Measurements from ENCODE around the gene RGCC. TPM values are rescaled to one million over a fixed set of nuclear protein-coding genes. Genes with fewer than 3 reads are reported as not detected.

RGCC gene
- total and polyA plus RNA-seq, 8 donors: 3.2 to 22.9 (median 7.8) TPM

DNA sequence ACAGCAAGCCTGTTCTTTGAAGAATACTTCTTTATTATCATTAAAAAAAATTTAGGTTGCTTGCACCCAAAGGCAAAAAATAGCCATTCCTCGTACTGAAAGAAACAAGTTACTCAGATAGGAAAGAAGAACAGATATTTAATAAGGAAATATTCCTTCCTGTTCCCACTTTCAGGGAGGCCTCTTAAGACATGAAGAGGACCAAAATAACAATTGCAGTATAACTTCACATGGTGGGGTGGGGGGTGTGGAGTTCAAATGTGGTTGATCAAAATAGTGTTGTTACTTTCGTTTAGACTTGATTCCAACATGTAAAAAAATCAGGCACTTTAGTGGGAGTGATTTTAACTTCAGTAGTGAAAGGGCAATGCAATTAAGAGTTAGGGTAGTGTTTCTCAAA lies 3.6 kb downstream of the RGCC start:
- intact Hi-C loops (cut with DNase I): no loop called here
- DNase-seq (no peak), FAIRE-seq (no peak), ATAC-seq (no peak)
- TF ChIP-seq, protein P1, sequence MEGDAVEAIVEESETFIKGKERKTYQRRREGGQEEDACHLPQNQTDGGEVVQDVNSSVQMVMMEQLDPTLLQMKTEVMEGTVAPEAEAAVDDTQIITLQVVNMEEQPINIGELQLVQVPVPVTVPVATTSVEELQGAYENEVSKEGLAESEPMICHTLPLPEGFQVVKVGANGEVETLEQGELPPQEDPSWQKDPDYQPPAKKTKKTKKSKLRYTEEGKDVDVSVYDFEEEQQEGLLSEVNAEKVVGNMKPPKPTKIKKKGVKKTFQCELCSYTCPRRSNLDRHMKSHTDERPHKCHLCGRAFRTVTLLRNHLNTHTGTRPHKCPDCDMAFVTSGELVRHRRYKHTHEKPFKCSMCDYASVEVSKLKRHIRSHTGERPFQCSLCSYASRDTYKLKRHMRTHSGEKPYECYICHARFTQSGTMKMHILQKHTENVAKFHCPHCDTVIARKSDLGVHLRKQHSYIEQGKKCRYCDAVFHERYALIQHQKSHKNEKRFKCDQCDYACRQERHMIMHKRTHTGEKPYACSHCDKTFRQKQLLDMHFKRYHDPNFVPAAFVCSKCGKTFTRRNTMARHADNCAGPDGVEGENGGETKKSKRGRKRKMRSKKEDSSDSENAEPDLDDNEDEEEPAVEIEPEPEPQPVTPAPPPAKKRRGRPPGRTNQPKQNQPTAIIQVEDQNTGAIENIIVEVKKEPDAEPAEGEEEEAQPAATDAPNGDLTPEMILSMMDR (IDR thresholded peaks at IDR 0.05): no peak
- Histone ChIP-seq H3K27me3 (peaks cover 0 to 6% (median 0%) of the 10 kb centered on the region in 4 donors), H3K9me3 (no peaks in the 10 kb centered on the region), H3K36me3 (no peaks in the 10 kb centered on the region), H3K4me1 (no peaks in the 10 kb centered on the region), H3K27ac (no peak overlapping the region), H3K4me3 (no peak overlapping the region)
- 43 to 45% methylated on average over 2 of the region's 2 CpGs for WGBS, 2 donors

DNA sequence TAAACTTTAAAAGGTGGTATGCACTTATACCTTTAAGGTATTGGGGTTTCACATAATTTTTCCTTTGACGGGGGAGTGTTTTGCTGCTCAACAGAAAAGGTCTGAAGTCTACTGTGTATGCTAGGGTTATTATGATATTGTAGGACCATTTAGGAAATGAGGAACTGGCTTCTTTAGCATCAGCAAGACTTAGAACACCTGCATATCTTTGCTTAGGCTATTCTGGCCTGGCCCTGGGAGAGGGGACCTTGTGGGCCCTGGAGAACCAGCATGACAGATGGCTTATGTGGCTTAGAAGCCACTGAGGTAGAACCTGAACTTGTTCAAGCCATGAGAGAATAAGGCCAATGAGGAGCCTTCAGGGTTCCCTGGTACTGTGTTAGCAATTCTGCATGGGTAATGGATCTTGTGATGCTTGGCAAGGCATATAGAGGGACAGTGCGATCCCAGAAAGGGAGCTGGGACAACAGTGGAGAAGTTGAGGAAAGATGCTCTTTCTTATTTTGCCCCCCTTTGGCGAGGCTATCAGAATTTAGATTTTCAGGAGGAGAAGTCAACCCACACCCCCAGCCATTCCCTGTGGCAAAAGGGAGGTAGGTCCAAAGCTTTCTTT lies 4.3 kb downstream of the RGCC start:
- no peak for ATAC-seq
- intact Hi-C loops (cut with DNase I): no loop called here
- Histone ChIP-seq H3K9me3 (no peaks in the 10 kb centered on the region), H3K27ac (no peak overlapping the region), H3K4me3 (no peak overlapping the region), H3K36me3 (no peaks in the 10 kb centered on the region), H3K4me1 (no peaks in the 10 kb centered on the region), H3K27me3 (peaks cover 0 to 6% (median 0%) of the 10 kb centered on the region in 4 donors)
- DNase-seq: no peak
- TF ChIP-seq, protein P1 (IDR thresholded peaks at IDR 0.05): no peak
- FAIRE-seq: no peak
- WGBS, 2 donors: 77 to 90% methylated on average over 2 to 3 of the region's 3 CpGs

DNA sequence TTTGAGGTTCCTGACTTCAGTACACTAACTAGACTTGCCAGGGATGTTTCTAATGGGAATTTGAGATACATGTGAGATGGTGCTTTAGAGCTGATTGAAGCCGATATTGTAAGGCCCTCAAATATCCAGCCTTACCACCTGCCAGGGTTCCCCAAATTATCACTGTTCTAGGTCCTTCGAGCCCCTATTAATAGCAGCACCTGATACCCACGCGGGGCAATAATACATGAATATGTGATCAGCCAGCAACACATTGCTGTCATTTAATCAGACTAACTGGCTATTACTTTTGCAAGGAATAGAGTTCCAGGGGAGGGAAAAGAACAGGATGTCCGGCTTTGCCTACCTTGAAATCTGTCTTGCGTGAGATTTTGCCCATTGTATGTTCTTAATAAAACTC lies 5.1 kb downstream of the RGCC start:
- H3K4me1 ChIP-seq: no peaks in the 10 kb centered on the region

DNA sequence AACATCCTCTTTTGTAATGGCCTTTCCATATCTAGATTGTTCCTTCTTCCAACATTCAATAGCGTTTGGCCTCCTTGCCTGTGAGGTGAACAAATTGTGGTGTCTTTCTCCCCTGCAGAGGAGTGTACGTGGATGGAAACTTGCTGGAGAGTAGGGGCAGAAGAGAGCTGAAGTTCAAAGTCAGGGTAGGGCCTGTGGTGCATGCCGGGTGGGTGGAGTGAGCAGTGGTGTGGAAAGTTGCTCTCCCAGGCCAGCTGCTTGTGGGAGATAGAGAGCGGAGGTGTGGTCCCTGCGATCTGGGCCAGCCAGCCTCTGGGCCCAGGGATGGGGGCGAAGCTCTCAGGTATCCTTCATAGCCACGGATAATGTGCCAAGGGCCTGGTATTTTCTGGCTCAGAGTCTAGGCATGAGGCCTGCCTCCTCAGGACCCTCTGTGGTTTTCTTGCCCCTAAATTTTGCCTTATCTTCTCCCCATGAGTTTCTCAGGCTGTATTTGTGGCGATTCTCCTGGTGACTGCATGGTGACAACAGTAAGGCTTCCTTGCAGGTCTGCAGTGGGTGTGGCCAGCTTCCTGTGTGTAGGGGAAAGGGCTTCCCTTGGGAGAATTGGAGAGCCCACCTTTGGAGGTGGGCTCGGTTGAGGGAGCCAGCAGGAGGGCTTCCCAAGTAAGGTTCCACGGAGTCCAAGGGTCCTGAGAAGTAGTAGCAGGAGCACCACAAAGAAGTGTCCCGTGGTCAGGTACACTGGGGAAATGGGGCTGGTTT lies 6.7 kb downstream of the RGCC start:
- no peak overlapping the region for H3K27ac ChIP-seq
- intact Hi-C loops (cut with DNase I): no loop called here
- TF ChIP-seq, protein P1 (IDR thresholded peaks at IDR 0.05): no peak
- peaks cover 0 to 6% (median 0%) of the 10 kb centered on the region in 4 donors for H3K27me3 ChIP-seq
- H3K4me1 ChIP-seq: no peaks in the 10 kb centered on the region
- H3K4me3 ChIP-seq: no peak overlapping the region
- no peaks in the 10 kb centered on the region for H3K9me3 ChIP-seq
- no peak for ATAC-seq
- FAIRE-seq: no peak
- H3K36me3 ChIP-seq: no peaks in the 10 kb centered on the region
- 81 to 84% methylated on average over 11 of the region's 11 CpGs for WGBS, 2 donors
- DNase-seq: no peak

More for the DNA sequence above, 5.1 kb downstream of the RGCC start:
- FAIRE-seq: no peak
- H3K9me3 ChIP-seq: no peaks in the 10 kb centered on the region
- TF ChIP-seq, protein P1 (IDR thresholded peaks at IDR 0.05): no peak
- intact Hi-C loops (cut with DNase I): no loop called here
- H3K4me3 ChIP-seq: no peak overlapping the region
- peaks cover 0 to 6% (median 0%) of the 10 kb centered on the region in 4 donors for H3K27me3 ChIP-seq
- no peaks in the 10 kb centered on the region for H3K36me3 ChIP-seq
- DNase-seq: no peak
- no peak overlapping the region for H3K27ac ChIP-seq
- 89 to 91% methylated on average over 6 of the region's 6 CpGs for WGBS, 2 donors
- ATAC-seq: no peak
